HG02884 (cell line): ENCODE measurements around the gene KCNC3.

Experiments
- ATAC-seq: cut with Tn5 transposase; IDR thresholded peaks from one replicate; pipeline ENCODE4 v1.9.1; 2021; ENCODE audit warnings: mild to moderate bottlenecking, moderate library complexity; ENCODE audit not compliant: unreplicated experiment

The KCNC3 gene

GRCh38 chr19:50312967-50313811 lies 16.0 kb downstream of the KCNC3 start:
- ATAC-seq, result no peak

DNA sequence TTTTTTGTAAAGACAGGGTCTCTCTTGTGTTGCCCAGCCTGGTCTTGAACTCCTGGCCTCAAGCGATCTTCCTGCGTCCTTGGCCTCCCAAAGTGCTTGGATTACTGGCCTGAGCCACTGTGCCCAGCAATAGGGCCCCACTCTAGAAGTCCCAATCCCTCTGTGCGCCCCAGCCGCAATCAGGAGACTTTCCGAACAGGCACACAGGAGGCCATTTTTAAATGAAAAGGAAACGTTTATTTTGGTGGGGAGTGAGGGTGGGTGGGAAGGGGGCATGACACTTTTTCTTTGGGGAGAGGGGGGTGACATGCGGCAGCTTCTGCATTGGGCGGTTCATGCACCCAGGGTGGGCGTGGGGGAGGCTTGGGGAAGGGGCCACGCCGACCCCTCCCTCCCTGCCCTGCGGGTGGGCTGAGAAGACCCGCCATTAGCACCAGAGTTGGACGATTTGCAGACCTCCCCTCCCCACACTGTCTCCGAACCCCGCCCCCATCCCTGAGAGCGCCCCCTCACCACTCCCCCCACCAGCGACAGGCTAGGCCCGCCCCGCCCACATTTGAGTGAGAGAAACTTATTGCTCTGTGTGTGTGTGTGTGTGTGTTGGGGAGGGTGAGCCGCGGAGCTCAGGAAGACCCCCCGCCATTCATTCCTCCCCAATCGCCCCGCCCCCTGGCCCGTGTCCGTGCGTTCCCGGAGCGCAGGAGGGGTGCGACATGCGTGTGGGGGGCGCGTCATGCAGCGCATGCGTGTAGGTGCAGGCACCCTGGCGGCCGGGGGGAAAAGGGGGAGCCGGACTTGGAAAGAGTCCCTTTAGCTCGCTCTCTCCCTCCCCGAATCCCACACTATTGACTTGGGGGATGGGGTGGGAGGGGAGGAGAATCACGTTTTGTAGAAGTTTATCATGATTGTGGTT lies 17.2 kb downstream of the KCNC3 start:
- no peak for ATAC-seq

DNA sequence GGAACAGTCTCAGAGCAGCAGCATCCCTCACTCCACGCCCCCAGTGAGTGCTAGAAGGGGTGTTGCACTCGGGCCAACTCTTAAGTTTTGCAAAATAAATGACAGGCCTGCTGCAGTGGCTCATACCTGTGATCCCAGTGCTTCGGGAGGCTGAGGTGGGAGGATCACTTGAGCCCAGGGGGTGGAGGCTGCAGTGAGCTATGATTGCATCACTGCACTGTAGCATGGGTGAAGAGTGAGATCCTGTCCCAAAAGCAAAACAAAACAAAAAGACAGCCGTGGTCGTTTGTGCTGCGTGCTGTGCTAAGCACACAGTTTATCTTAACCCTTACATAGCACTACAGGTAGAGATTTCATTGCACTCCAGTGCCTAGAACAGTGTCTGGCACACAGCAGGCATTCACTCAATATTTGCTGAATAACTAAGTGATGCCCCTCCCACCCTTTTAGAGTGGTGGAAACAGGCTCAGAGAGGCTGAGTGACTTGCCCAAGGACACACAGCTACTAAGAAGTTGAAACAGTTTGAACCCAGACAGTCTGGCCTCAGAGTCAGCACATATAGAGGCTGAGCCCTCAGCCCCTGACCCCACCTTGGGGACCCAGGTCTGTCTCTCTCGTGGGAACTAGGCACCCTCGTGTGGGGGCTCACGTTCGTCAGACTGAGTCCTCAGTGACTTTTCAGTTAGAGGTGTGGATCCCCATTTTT lies 18.3 kb downstream of the KCNC3 start:
- no peak for ATAC-seq

GRCh38 chr19:50309396-50310125 lies 19.6 kb downstream of the KCNC3 start:
- no peak for ATAC-seq

- ATAC-seq, result no peak
Observed at GRCh38 chr19:50308991-50309390, 20.2 kb downstream of the KCNC3 start.

- no peak for ATAC-seq
Observed at GRCh38 chr19:50303558-50303957, 25.6 kb downstream of the KCNC3 start.

DNA sequence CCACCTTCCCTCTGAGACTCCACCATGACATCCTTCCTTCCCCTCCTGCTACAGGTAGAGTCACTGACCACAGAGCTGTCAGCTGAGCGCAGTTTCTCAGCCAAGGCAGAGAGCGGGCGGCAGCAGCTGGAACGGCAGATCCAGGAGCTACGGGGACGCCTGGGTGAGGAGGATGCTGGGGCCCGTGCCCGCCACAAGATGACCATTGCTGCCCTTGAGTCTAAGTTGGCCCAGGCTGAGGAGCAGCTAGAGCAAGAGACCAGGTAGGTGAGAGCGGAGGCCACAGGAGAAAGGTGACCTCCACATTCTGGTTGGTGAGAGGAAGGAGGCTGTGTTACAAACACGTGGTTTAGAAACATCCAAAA lies 27.6 kb downstream of the KCNC3 start:
- no peak for ATAC-seq

GRCh38 chr19:50300814-50301606 lies 28.2 kb downstream of the KCNC3 start:
- ATAC-seq, result no peak

DNA sequence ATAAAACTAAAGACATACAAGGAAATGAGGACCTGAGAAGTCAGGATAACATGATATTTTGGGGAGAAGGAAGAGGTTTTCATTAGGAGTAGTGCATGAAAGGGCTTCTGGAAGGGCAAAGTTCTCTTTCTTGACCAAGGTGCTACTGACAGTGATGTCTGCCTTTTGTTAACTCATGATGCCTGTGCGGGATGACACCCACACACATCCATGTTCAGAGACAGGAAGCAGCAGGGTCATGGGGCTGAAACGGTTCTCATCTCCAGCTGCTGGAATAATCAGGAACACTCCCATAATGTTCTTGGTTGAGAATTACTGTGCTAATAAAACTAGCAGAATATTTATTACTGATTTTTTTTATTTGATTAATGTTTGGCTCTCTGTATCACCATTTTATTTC lies 29.1 kb downstream of the KCNC3 start:
- no peak for ATAC-seq

DNA sequence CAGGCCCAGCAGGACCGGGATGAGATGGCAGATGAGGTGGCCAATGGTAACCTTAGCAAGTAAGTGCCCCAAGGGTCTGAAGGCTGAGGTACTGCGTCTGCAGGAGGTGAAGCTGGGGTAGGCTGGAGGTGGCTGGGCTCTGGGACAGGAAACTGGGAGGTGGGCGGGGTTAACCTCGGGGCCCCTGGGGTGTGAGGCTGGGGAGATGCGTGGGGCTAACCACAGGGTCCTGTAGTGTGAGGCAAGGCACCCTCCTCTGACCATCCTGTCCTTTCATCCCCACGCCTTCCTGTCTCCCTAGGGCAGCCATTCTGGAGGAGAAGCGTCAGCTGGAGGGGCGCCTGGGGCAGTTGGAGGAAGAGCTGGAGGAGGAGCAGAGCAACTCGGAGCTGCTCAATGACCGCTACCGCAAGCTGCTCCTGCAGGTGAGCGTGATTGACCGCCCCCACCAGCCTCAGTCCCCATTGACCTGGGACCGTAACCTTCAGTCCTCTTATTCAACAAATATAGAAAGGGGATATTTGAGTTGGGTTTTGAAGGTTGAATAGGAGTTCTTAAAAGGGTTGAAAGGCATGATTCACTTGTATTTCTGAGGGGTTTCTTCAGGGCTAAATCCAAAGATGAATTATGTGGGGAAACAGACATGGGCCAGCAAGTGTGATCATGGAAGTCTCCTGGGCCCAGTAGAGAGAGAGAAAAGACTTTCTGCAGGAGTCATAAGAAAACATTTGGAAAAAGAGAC lies 35.7 kb downstream of the KCNC3 start:
- no peak for ATAC-seq

- no peak for ATAC-seq
Observed at GRCh38 chr19:50292216-50292827, 36.9 kb downstream of the KCNC3 start.

GRCh38 chr19:50290775-50291174 lies 38.4 kb downstream of the KCNC3 start:
- no peak for ATAC-seq

- no peak for ATAC-seq
Observed at GRCh38 chr19:50290011-50290410, 39.2 kb downstream of the KCNC3 start.

DNA sequence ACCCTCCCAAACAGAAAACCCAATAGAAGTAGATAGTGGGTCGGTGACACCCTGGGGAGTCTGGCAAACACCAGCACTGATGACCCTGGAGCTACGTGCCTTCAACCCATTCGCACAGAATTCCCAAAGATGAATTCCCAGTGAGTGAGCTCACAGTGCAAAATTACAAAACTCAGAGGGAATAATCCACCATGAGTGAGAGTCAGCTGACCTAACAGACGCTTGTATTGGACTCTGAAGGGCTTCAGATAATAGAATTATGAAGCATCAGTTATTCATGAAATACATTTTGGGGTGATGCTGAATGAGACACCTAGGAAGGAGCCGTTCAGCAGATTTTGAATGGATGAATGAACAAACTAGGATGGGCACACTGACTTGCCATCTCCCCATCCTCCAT lies 40.2 kb downstream of the KCNC3 start:
- no peak for ATAC-seq

GRCh38 chr19:50287331-50287730 lies 41.8 kb downstream of the KCNC3 start:
- no peak for ATAC-seq

GRCh38 chr19:50286443-50286842 lies 42.7 kb downstream of the KCNC3 start:
- no peak for ATAC-seq

GRCh38 chr19:50285833-50286232 lies 43.3 kb downstream of the KCNC3 start:
- ATAC-seq, result no peak

DNA sequence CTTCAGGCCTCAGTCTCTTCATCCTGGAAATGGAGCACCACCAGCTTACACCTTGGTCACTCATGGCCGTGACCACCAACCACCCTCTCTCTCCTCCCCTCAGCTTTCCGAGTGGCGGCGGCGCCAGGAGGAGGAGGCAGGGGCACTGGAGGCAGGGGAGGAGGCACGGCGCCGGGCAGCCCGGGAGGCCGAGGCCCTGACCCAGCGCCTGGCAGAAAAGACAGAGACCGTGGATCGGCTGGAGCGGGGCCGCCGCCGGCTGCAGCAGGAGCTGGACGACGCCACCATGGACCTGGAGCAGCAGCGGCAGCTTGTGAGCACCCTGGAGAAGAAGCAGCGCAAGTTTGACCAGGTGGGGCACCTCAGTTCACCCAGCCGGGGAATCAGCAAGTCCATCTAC lies 47.7 kb downstream of the KCNC3 start:
- ATAC-seq, result no peak

DNA sequence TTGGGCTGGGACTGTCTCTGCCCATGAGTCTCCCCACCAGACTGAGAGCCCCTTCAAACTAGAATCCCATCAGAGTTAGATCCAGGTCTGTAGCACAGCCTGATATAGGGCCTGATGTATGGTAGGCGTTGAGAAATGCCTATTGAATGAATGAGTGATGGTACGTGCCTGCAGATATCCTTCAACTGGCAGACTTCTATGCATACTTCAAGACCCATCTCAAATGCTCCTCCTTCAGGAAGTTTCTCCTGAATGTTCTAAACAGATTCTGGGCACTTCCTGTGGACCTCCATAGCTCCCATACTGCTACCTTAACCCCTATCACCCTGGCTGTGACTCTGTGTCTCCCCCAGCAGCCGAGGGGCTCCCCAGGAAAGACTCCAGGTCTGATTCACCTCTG lies 48.2 kb downstream of the KCNC3 start:
- no peak for ATAC-seq
